RWPE2 (cell line): Measurements from ENCODE around the gene KLHDC7B.
"Not testable (repeated sequence)": the region's sequence is repeated elsewhere in the genome, so short reads cannot be mapped to it uniquely, and the experiment has no call there.

ENCODE experiments used
- ATAC-seq: fragments of 200-7000 bp; cut with Tn5 transposase; 3 replicates; pipeline ENCODE4 v1.9.1; 2021; ENCODE audit warnings: low read depth
- DNase-seq: peaks from one replicate; pipeline ENCODE4 v3.0.0-alpha.2; 2020; ENCODE audit warnings: low spot score
- H3K27ac ChIP-seq: fragments of 450-650 bp; 2 replicates; pipeline ENCODE4 v1.5.1; 2017; ENCODE audit warnings: mild to moderate bottlenecking; ENCODE audit not compliant: poor library complexity, severe bottlenecking
- H3K27me3 ChIP-seq: fragments of 250-450 bp; sonication (Bioruptor Pico); 2 replicates; pipeline ENCODE4 v1.5.1; 2021; ENCODE audit warnings: mild to moderate bottlenecking, moderate library complexity; ENCODE audit not compliant: insufficient read depth, poor library complexity, severe bottlenecking
- H3K36me3 ChIP-seq: fragments of 250-450 bp; sonication (Bioruptor Pico); 2 replicates; pipeline ENCODE4 v1.5.1; 2020; ENCODE audit warnings: low read depth, mild to moderate bottlenecking, moderate library complexity
- H3K4me1 ChIP-seq: fragments of 250-450 bp; sonication (Bioruptor Pico); 2 replicates; pipeline ENCODE4 v1.5.1; 2021; ENCODE audit warnings: mild to moderate bottlenecking, moderate library complexity; ENCODE audit not compliant: insufficient read depth, poor library complexity, severe bottlenecking
- H3K4me3 ChIP-seq: fragments of 250-450 bp; sonication (Bioruptor Pico); 2 replicates; pipeline ENCODE4 v1.5.1; 2021; ENCODE audit warnings: mild to moderate bottlenecking, moderate library complexity; ENCODE audit not compliant: severe bottlenecking
- H3K9me3 ChIP-seq: fragments of 250-450 bp; sonication (Bioruptor Pico); 2 replicates; pipeline ENCODE4 v1.5.1; 2021; ENCODE audit warnings: mild to moderate bottlenecking, moderate library complexity; ENCODE audit not compliant: severe bottlenecking
- TF ChIP-seq, protein P1 (sequence below): fragments of 450-650 bp; IDR thresholded peaks from one replicate; pipeline ENCODE4 v1.5.1; 2017; ENCODE audit warnings: mild to moderate bottlenecking, moderate library complexity; ENCODE audit not compliant: poor library complexity, severe bottlenecking

The KLHDC7B gene

DNA sequence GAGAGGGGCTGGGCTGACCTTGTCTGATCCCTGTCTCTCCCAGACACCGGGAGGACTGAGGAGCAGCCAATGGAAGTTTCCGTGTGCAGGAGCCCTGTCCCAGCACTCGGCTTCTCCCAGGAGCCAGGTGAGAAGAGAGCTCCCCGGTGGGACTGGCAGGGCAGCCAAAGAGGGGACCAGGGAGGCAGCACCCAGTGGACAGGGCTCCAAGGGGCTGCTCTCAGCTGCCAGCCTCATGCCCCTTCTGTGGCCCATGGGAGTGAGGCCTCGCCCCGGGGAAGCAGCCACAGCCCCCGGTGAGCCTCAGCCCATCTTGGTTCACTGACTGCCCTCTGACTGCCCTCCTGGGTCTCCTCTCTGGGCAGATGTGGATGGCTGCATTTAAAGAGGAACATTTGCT is 27.1 kb upstream of the KLHDC7B start:
- Histone ChIP-seq H3K4me3 (no peak overlapping the region), H3K36me3 (peaks cover 37% of the 10 kb centered on the region), H3K27ac (no peak overlapping the region), H3K27me3 (no peaks in the 10 kb centered on the region), H3K4me1 (no peaks in the 10 kb centered on the region), H3K9me3 (no peaks in the 10 kb centered on the region)
- DNase-seq, result no peak
- TF ChIP-seq, protein P1, sequence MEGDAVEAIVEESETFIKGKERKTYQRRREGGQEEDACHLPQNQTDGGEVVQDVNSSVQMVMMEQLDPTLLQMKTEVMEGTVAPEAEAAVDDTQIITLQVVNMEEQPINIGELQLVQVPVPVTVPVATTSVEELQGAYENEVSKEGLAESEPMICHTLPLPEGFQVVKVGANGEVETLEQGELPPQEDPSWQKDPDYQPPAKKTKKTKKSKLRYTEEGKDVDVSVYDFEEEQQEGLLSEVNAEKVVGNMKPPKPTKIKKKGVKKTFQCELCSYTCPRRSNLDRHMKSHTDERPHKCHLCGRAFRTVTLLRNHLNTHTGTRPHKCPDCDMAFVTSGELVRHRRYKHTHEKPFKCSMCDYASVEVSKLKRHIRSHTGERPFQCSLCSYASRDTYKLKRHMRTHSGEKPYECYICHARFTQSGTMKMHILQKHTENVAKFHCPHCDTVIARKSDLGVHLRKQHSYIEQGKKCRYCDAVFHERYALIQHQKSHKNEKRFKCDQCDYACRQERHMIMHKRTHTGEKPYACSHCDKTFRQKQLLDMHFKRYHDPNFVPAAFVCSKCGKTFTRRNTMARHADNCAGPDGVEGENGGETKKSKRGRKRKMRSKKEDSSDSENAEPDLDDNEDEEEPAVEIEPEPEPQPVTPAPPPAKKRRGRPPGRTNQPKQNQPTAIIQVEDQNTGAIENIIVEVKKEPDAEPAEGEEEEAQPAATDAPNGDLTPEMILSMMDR, result no peak
- ATAC-seq, result no peak

DNA sequence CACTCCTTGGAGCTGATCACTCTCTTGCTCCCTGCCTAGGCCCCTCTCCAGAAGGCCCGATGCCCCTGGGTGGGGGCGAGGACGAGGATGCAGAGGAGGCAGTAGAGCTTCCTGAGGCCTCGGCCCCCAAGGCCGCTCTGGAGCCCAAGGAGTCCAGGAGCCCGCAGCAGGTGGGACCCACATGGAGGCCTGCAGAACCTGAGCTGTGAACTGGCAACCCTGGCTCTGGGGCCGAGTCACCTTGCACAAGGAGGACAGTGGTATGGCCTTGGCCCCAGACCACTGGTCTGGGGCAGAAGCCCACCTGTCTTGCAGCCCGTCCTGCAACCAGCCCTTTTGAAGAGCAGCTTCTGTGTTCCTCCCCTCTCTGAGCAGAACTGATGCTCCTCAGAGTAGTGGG is 26.5 kb upstream of the KLHDC7B start:
- no peaks in the 10 kb centered on the region for H3K4me1 ChIP-seq
- H3K27me3 ChIP-seq, result no peaks in the 10 kb centered on the region
- no peak for DNase-seq
- ATAC-seq, result no peak
- no peak overlapping the region for H3K4me3 ChIP-seq
- H3K27ac ChIP-seq, result no peak overlapping the region
- H3K9me3 ChIP-seq, result no peaks in the 10 kb centered on the region
- H3K36me3 ChIP-seq, result peaks cover 37% of the 10 kb centered on the region
- TF ChIP-seq, protein P1, result no peak

DNA sequence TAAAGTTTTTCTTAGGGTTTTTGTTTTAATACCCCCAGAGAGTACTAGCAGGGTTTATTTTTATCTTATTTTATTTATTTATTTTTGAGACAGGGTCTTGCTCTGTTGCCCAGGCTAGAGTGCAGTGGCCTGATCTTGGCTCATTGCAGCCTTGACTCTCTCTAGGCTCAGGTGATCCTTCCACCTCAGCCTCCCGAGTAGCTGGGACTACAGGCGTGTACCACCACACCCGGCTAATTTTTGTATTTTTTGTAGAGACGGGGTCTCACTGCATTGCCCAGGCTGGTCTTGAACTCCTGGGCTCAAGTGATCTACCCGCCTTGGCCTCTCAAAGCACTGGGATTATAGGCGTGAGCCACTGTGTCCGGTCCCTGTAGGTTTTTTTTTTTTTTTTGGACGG is 25.5 kb upstream of the KLHDC7B start:
- not testable (repeated sequence) for H3K9me3 ChIP-seq, H3K27ac ChIP-seq, H3K27me3 ChIP-seq, DNase-seq, ATAC-seq, H3K4me3 ChIP-seq, H3K4me1 ChIP-seq
- peaks cover 33% of the 10 kb centered on the region for H3K36me3 ChIP-seq

DNA sequence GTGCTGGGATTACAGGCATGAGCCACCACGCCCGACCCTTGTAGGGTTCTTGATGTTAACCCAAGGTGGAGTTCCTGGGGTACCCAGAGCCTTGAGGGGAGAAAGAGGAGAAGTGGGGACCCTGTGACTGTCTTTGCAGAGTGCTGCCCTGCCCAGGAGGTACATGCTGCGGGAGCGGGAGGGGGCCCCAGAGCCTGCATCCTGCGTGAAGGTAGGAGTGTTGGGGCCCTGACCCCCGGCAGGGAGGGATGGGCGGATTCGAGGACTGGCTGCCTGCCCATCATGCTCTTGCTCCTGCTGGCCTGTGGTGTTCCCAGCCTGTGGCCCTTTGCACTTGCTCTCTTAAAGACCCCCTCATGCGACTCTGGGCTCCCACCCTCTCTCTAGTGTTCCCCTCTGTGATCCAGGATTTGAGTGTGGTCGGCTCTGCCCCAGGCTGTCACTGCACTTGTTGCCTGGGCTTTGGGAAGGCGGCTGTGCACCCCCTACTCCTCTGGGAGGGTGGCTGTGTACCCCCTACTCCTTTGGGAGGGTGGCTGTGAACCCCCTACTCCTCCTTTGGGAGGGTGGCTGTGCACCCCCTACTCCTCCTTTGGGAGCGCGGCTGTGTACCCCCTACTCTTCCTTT is 24.8 kb upstream of the KLHDC7B start:
- H3K27ac ChIP-seq, result no peak overlapping the region
- TF ChIP-seq, protein P1, result no peak
- H3K4me1 ChIP-seq, result no peaks in the 10 kb centered on the region
- no peak overlapping the region for H3K4me3 ChIP-seq
- H3K27me3 ChIP-seq, result no peaks in the 10 kb centered on the region
- DNase-seq, result no peak
- H3K9me3 ChIP-seq, result no peaks in the 10 kb centered on the region
- ATAC-seq, result no peak
- peaks cover 33% of the 10 kb centered on the region for H3K36me3 ChIP-seq

DNA sequence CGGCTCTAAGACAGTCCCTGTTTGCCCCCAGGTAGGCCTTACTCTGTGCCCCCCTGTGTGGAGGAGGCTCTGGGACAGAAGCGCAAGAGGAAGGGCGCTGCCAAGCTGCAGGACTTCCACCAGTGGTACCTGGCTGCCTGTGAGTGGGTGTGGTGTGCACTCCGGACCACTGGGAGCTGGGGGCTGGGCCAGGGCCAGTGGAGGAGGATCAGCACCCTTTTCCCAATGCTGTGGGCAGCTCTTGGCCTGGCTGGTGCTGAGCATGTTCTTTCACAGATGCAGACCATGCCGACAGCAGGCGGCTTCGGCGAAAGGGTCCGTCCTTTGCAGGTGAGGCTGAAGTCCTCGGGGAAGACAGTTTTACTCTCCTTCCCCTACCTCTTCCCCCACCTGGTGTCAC is 24.0 kb upstream of the KLHDC7B start:
- H3K27ac ChIP-seq, result no peak overlapping the region
- H3K4me3 ChIP-seq, result no peak overlapping the region
- TF ChIP-seq, protein P1, result no peak
- H3K4me1 ChIP-seq, result no peaks in the 10 kb centered on the region
- peaks cover 29% of the 10 kb centered on the region for H3K36me3 ChIP-seq
- H3K9me3 ChIP-seq, result no peaks in the 10 kb centered on the region
- DNase-seq (no peak), ATAC-seq (no peak)
- no peaks in the 10 kb centered on the region for H3K27me3 ChIP-seq
